CD4-positive, alpha-beta T cell treated with Interleukin-21 for 1 hour (primary cell): ENCODE results near the gene LMTK3.

ENCODE experiments used
- DNase-seq: peaks from one replicate; pipeline ENCODE4 v3.0.0-alpha.2; 2020

The LMTK3 gene

DNA sequence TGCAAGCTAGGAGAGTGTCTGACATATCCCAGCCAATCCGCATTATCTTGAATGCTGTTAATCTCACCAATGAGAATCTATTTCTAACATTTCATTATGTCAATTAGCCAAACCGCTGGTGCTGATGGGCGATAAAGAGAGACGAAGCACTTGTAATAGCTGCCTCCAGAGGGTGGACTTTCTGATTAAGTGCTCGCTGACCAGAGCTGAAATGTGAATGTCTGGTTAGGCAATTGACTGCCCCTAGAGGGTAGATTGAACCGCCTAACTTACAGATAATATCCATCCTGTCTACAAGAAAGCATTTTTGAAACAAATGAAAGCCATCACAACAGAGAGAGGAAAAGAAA, 66.4 kb downstream of the LMTK3 start:
- peak; percentile 56 for DNase-seq

DNA sequence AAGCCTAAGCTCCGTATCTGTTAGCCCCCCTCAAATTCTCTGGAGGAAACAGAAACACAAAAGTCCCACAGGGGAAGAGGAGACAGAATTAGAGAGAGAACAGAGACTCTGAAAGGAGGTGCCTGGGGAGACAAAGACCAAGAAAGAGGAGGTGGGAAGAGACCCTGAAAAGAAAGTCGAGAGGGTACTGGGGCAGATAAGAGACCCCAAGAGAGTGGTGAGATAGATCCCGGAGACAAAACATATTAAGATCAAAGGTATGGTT, 66.8 kb downstream of the LMTK3 start:
- no peak for DNase-seq

DNA sequence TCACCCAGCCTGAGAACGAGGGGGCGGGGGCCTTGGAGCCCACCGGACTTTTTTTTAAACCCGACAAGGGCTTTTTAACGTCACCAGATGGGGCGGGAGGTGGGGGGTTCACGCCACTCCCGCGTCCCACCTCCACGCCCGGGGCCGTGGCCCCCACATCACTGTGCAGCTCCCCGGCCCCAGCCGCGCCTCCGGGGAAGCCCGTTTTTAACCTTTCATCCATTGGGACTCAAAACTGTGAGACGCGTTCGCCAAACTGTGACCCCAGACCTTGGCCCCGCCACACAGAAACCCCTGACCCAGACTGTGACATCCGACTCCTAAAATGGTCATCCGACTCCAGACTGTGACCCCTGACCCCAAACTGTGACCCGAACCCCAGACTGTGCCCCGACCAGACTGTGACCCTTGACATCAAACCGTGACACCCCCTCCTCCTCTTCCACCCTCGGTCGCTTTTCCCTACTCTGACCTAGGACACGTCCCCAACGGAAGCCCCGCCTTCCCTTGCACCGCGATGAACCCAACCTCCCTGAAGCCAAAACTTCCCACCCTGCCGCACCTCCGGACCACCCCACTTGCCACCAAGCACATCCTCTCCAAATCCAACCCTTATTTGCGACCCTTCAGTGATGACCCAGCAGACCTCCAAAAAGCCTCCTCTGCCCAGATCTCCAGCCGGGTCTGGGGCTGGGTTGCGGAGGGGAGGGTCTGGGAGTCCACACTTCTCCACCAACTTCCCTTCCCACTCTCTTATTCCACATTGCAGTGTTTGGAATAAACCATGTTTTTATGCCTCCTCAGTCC, 67.3 kb downstream of the LMTK3 start:
- DNase-seq = peak; percentile 11

DNA sequence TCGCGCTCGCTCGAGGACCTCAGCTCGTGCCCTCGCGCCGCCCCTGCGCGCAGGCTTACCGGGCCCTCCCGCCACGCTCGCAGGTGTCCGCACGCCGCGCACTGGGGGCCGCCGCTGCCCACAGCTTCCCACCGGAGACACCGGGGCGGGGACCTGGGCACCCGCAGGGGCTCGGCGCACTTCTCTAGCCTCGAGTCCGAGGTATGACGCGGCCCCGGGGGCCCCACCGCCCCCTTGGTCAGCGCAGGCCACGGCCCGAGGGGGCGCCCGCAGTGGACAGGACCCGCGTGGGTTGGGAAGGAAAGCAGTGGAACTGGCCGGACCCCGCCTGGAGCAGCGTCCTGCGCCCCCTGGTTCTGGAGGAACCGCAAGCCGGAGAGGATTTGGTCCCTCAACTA, 67.9 kb downstream of the LMTK3 start:
- no peak for DNase-seq

DNA sequence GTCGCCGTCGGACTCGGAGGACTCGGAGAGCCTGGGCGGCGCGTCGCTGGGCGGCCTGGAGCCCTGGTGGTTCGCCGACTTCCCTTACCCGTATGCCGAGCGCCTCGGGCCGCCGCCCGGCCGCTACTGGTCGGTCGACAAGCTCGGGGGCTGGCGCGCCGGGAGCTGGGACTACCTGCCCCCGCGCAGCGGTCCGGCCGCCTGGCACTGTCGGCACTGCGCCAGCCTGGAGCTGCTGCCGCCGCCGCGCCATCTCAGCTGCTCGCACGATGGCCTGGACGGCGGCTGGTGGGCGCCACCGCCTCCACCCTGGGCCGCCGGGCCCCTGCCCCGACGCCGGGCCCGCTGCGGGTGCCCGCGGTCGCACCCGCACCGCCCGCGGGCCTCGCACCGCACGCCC, 68.4 kb downstream of the LMTK3 start:
- peak; percentile 17 for DNase-seq

DNA sequence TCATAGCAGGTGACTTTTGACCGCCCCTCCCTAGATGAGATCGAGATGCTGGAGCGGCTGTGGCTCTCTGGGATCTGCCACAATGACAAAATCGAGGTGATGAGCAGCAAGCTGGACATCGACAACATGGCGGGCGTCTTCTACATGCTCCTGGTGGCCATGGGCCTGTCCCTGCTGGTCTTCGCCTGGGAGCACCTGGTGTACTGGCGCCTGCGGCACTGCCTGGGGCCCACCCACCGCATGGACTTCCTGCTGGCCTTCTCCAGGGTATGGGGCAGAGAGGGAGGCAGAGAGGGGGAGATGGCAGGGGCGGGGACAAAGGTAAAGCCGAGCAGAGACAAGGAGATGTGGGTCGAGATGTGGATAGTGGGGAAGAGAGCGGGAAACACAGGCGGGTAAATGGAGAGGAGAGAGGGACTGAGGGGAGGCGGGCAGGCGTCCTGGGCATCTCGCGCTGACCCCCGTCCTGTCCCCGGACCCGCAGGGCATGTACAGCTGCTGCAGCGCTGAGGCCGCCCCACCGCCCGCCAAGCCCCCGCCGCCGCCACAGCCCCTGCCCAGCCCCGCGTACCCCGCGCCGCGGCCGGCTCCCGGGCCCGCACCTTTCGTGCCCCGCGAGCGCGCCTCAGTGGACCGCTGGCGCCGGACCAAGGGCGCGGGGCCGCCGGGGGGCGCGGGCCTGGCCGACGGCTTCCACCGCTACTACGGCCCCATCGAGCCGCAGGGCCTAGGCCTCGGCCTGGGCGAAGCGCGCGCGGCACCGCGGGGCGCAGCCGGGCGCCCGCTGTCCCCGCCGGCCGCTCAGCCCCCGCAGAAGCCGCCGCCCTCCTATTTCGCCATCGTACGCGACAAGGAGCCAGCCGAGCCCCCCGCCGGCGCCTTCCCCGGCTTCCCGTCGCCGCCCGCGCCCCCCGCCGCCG, 69.3 kb downstream of the LMTK3 start:
- no peak for DNase-seq

DNA sequence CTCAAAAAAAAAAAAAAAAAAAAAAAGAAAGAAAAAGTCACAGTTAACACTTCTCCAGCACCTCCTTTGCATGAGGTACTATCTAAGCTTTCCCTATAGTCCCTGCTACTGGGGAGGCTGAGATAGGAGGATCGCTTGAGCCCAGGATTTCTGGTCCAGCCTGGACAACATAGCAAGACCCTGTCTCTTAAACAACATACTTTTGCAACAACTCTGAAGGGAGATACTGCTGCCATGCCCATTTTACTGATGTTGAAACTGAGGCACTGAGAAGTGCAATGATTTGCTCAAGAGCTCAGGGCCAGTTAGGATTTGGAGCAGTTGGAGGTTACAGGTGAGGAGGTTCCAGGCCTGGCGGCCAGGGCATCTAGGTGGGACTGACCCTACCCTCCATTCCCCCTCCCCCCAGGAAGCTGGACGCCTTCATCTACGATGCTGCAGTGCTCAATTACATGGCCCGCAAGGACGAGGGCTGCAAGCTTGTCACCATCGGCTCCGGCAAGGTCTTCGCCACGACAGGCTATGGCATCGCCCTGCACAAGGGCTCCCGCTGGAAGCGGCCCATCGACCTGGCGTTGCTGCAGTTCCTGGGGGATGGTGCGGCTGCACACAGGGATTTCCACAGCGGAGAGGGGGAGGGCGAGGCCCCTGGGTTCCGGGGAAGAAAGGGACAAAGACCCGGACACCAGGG, 70.1 kb downstream of the LMTK3 start:
- no peak for DNase-seq

DNA sequence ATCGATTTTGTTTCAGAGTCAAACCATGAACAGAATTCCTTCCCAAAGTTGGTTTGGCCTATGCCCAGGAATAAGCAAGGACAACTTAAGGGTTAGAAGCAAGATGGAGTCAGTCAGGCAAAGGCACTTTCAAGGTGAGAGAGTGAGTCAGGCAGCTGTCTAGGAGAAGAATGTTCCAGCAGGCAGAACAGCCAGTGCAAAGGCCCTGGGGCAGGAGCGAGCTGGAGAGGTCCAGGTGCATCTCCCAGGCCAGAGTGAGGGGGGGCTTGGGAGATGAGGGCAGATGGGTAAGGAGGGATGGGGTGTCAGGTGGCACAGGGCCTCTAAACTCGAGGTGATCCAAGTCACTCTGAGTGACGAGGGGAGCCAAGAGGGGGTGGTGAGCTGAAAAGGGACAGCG, 75.0 kb downstream of the LMTK3 start:
- DNase-seq = no peak
